ENCODE results near the gene ZNF497.
A peak's percentile ranks its signal among the peaks of the same experiment; 100 is the strongest.

ZNF497 gene

GRCh38 chr19:58336216-58336615 lies 26.3 kb downstream of the ZNF497 start:
- DNase-seq (ENCODE audit: extremely low read depth, insufficient read length), result no peak
- H3K36me3 ChIP-seq (ENCODE audit: control insufficient read depth, insufficient read depth, low read length), result peaks cover 23% of the 10 kb centered on the region
- H3K27me3 ChIP-seq (replicated peaks; ENCODE audit: control insufficient read depth, insufficient read depth, low read length), result no peaks in the 10 kb centered on the region
- H3K4me3 ChIP-seq (replicated peaks; ENCODE audit: low read depth, low read length), result no peak overlapping the region
- no peak for TF ChIP-seq CTCF (IDR thresholded peaks at IDR 0.05; ENCODE audit: insufficient read depth, low read length, poor library complexity, severe bottlenecking)

GRCh38 chr19:58335630-58336029 lies 26.9 kb downstream of the ZNF497 start:
- Histone ChIP-seq H3K36me3 (ENCODE audit: control insufficient read depth, insufficient read depth, low read length) (peaks cover 23% of the 10 kb centered on the region), H3K27me3 (replicated peaks; ENCODE audit: control insufficient read depth, insufficient read depth, low read length) (no peaks in the 10 kb centered on the region), H3K4me3 (replicated peaks; ENCODE audit: low read depth, low read length) (no peak overlapping the region)
- DNase-seq (ENCODE audit: extremely low read depth, insufficient read length), result no peak
- no peak for TF ChIP-seq CTCF (IDR thresholded peaks at IDR 0.05; ENCODE audit: insufficient read depth, low read length, poor library complexity, severe bottlenecking)

- TF ChIP-seq CTCF (IDR thresholded peaks at IDR 0.05; ENCODE audit: insufficient read depth, low read length, poor library complexity, severe bottlenecking), result no peak
- DNase-seq (ENCODE audit: extremely low read depth, insufficient read length), result no peak
- no peak overlapping the region for H3K4me3 ChIP-seq (replicated peaks; ENCODE audit: low read depth, low read length)
- H3K36me3 ChIP-seq (ENCODE audit: control insufficient read depth, insufficient read depth, low read length), result peaks cover 23% of the 10 kb centered on the region
- no peaks in the 10 kb centered on the region for H3K27me3 ChIP-seq (replicated peaks; ENCODE audit: control insufficient read depth, insufficient read depth, low read length)
Observed at GRCh38 chr19:58334691-58335249, 27.8 kb downstream of the ZNF497 start.

- Histone ChIP-seq H3K27me3 (replicated peaks; ENCODE audit: control insufficient read depth, insufficient read depth, low read length) (no peaks in the 10 kb centered on the region), H3K36me3 (ENCODE audit: control insufficient read depth, insufficient read depth, low read length) (peaks cover 9% of the 10 kb centered on the region), H3K4me3 (replicated peaks; ENCODE audit: low read depth, low read length) (no peak overlapping the region)
- no peak for DNase-seq (ENCODE audit: extremely low read depth, insufficient read length)
- TF ChIP-seq CTCF (IDR thresholded peaks at IDR 0.05; ENCODE audit: insufficient read depth, low read length, poor library complexity, severe bottlenecking), result no peak
Observed at GRCh38 chr19:58332697-58333096, 29.9 kb downstream of the ZNF497 start.

GRCh38 chr19:58330458-58330857 lies 32.1 kb downstream of the ZNF497 start:
- no peak for DNase-seq (ENCODE audit: extremely low read depth, insufficient read length)
- Histone ChIP-seq H3K27me3 (replicated peaks; ENCODE audit: control insufficient read depth, insufficient read depth, low read length) (no peaks in the 10 kb centered on the region), H3K4me3 (replicated peaks; ENCODE audit: low read depth, low read length) (no peak overlapping the region), H3K36me3 (ENCODE audit: control insufficient read depth, insufficient read depth, low read length) (peaks cover 2% of the 10 kb centered on the region)
- no peak for TF ChIP-seq CTCF (IDR thresholded peaks at IDR 0.05; ENCODE audit: insufficient read depth, low read length, poor library complexity, severe bottlenecking)

- H3K36me3 ChIP-seq (ENCODE audit: control insufficient read depth, insufficient read depth, low read length), result no peaks in the 10 kb centered on the region
- no peaks in the 10 kb centered on the region for H3K27me3 ChIP-seq (replicated peaks; ENCODE audit: control insufficient read depth, insufficient read depth, low read length)
- no peak overlapping the region for H3K4me3 ChIP-seq (replicated peaks; ENCODE audit: low read depth, low read length)
- DNase-seq (ENCODE audit: extremely low read depth, insufficient read length), result no peak
- TF ChIP-seq CTCF (IDR thresholded peaks at IDR 0.05; ENCODE audit: insufficient read depth, low read length, poor library complexity, severe bottlenecking), result peak; percentile 54
Observed at GRCh38 chr19:58328999-58329398, 33.6 kb downstream of the ZNF497 start.

Measured in GM06990 (cell line).